OCI-LY1 (cell line): ENCODE data around the gene PTPRD.

Experiments used
- H2AFZ ChIP-seq: fragments of 200-600 bp; sonication (generic), shearing (Covaris generic); 2 replicates; pipeline ENCODE4 v1.6.0; 2014; ENCODE audit warnings: antibody characterized with exemption, mild to moderate bottlenecking, low read length
- H3F3A ChIP-seq: fragments of 200-600 bp; sonication (generic), shearing (Covaris generic); 2 replicates; pipeline ENCODE4 v1.6.0; 2014; ENCODE audit warnings: mild to moderate bottlenecking, antibody characterized with exemption, low read length, moderate library complexity; ENCODE audit not compliant: insufficient read depth
- H3K27ac ChIP-seq: fragments of 200-600 bp; sonication (generic); 2 replicates; pipeline ENCODE4 v1.5.1; 2014; ENCODE audit warnings: low read length, mixed run types, mild to moderate bottlenecking, low read depth; ENCODE audit not compliant: poor library complexity, severe bottlenecking
- H3K27me3 ChIP-seq: fragments of 200-600 bp; sonication (generic); 2 replicates; pipeline ENCODE4 v1.6.0; 2014; ENCODE audit warnings: antibody characterized with exemption, mild to moderate bottlenecking, low read length, moderate library complexity; ENCODE audit not compliant: insufficient read depth
- H3K36me3 ChIP-seq: fragments of 200-600 bp; sonication (generic); 2 replicates; pipeline ENCODE4 v1.6.1; 2014; ENCODE audit warnings: mild to moderate bottlenecking, antibody characterized with exemption, low read length, moderate library complexity, mixed read lengths; ENCODE audit not compliant: insufficient read depth
- H3K4me1 ChIP-seq: fragments of 200-600 bp; sonication (generic); 2 replicates; pipeline ENCODE4 v1.5.1; 2014; ENCODE audit warnings: mild to moderate bottlenecking, low read length, moderate library complexity; ENCODE audit not compliant: insufficient read depth, severe bottlenecking
- H3K4me2 ChIP-seq: fragments of 200-600 bp; sonication (generic), shearing (Covaris generic); 2 replicates; pipeline ENCODE4 v1.6.1; 2014; ENCODE audit warnings: low read length
- H3K4me3 ChIP-seq: fragments of 200-600 bp; sonication (generic); 2 replicates; pipeline ENCODE4 v1.5.1; 2014; ENCODE audit warnings: low read length, low read depth, mild to moderate bottlenecking, mixed read lengths; ENCODE audit not compliant: poor library complexity, severe bottlenecking
- H3K79me2 ChIP-seq: fragments of 200-600 bp; shearing (Covaris generic); 2 replicates; pipeline ENCODE4 v1.6.1; 2016; ENCODE audit warnings: mixed run types, low read length, mixed read lengths; ENCODE audit not compliant: insufficient read depth
- H3K9ac ChIP-seq: fragments of 200-600 bp; sonication (generic), shearing (Covaris generic); 2 replicates; pipeline ENCODE4 v1.6.1; 2014; ENCODE audit warnings: mild to moderate bottlenecking, low read length, mixed read lengths
- H3K9me2 ChIP-seq: fragments of 200-600 bp; sonication (generic), shearing (Covaris generic); 2 replicates; pipeline ENCODE4 v1.6.1; 2014; ENCODE audit warnings: low read depth, mild to moderate bottlenecking, low read length, mixed read lengths
- H3K9me3 ChIP-seq: fragments of 200-600 bp; shearing (Covaris generic); 2 replicates; pipeline ENCODE4 v1.6.1; 2014; ENCODE audit warnings: low read length, mixed read lengths
- H4K20me1 ChIP-seq: fragments of 200-600 bp; sonication (generic), shearing (Covaris generic); 2 replicates; pipeline ENCODE4 v1.6.0; 2016; ENCODE audit warnings: mild to moderate bottlenecking, low read length; ENCODE audit not compliant: insufficient read depth
- CTCF ChIP-seq: fragments of 200-600 bp; sonication (generic), shearing (Covaris generic); IDR thresholded peaks from 2 replicates; pipeline ENCODE4 v1.5.1; 2017; ENCODE audit warnings: mild to moderate bottlenecking, antibody characterized with exemption, low read length, moderate library complexity, mixed read lengths
- EZH2 ChIP-seq: fragments of 200-600 bp; sonication (generic), shearing (Covaris generic); IDR thresholded peaks from 2 replicates; pipeline ENCODE4 v1.8.0; 2017; ENCODE audit warnings: borderline replicate concordance, mixed run types, mild to moderate bottlenecking, antibody characterized with exemption, low read length, moderate library complexity, mixed read lengths

PTPRD gene

DNA sequence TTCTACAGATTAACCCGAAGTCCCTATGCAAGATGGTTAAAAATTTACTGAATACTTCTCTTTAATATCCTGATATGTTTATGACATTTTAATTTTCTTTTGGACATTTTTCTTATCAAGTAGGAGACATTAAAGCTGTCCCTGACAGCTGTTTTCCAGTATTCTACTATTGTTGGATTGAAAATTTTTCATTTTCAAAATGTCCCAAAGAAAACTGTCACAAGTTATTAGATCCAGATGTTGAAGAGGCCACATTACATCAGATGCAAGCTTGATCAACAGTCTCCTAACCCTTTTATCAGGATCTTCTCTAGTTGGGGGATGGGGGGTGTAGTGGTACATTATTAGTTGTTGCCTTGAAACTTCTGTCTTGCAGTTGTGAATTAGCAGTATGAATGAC is 1410.5 kb downstream of the PTPRD start:
- no peaks in the 10 kb centered on the region for H3K27me3 ChIP-seq
- TF ChIP-seq CTCF (no peak), EZH2 (no peak)
- H3K4me1 ChIP-seq = no peaks in the 10 kb centered on the region
- no peaks in the 10 kb centered on the region for H3K9me3 ChIP-seq
- H3K27ac ChIP-seq = no peak overlapping the region
- 0 out of 2 replicates have a peak, but pooled peaks cover 2% of the 10 kb centered on the region for H3F3A ChIP-seq
- no peaks in the 10 kb centered on the region for H4K20me1 ChIP-seq
- no peaks in the 10 kb centered on the region for H3K9me2 ChIP-seq
- no peak overlapping the region for H2AFZ ChIP-seq
- H3K4me2 ChIP-seq = no peak overlapping the region
- H3K36me3 ChIP-seq = no peaks in the 10 kb centered on the region
- no peak overlapping the region for H3K9ac ChIP-seq
- H3K4me3 ChIP-seq = no peak overlapping the region
- no peaks in the 10 kb centered on the region for H3K79me2 ChIP-seq

- Histone ChIP-seq H3K9me2 (no peaks in the 10 kb centered on the region), H2AFZ (no peak overlapping the region), H3K4me2 (no peak overlapping the region), H3K27ac (no peak overlapping the region), H3K79me2 (no peaks in the 10 kb centered on the region), H4K20me1 (no peaks in the 10 kb centered on the region), H3K4me1 (no peaks in the 10 kb centered on the region), H3K4me3 (no peak overlapping the region), H3K36me3 (no peaks in the 10 kb centered on the region), H3K9ac (no peak overlapping the region), H3F3A (no peaks in the 10 kb centered on the region), H3K27me3 (no peaks in the 10 kb centered on the region), H3K9me3 (no peaks in the 10 kb centered on the region)
- TF ChIP-seq EZH2 (no peak), CTCF (no peak)
Observed at GRCh38 chr9:9186086-9186485, 1426.7 kb downstream of the PTPRD start.

- no peaks in the 10 kb centered on the region for H3K9me2 ChIP-seq
- TF ChIP-seq CTCF (no peak), EZH2 (no peak)
- H3K79me2 ChIP-seq = no peaks in the 10 kb centered on the region
- no peak overlapping the region for H3K4me3 ChIP-seq
- H4K20me1 ChIP-seq = no peaks in the 10 kb centered on the region
- no peaks in the 10 kb centered on the region for H3K27me3 ChIP-seq
- no peak overlapping the region for H3K27ac ChIP-seq
- no peaks in the 10 kb centered on the region for H3K4me1 ChIP-seq
- H3K4me2 ChIP-seq = no peak overlapping the region
- no peaks in the 10 kb centered on the region for H3K36me3 ChIP-seq
- no peaks in the 10 kb centered on the region for H3F3A ChIP-seq
- H2AFZ ChIP-seq = no peak overlapping the region
- no peak overlapping the region for H3K9ac ChIP-seq
- no peaks in the 10 kb centered on the region for H3K9me3 ChIP-seq
Observed at GRCh38 chr9:9182431-9182830, 1430.4 kb downstream of the PTPRD start.
